Bronchus fibroblast of lung (primary cell): ENCODE measurements around the gene POU4F3. TPM values are rescaled to one million over a fixed set of nuclear protein-coding genes. Genes with fewer than 3 reads are reported as not detected.

Source experiments
- total RNA-seq: library from RNA; depleted of rRNA; stranded (reverse); fragments of >200 nt; gene quantifications from 2 replicates; pipeline ENCODE4 v1.2.3, GENCODE V29; 2015

Gene POU4F3, protein sequence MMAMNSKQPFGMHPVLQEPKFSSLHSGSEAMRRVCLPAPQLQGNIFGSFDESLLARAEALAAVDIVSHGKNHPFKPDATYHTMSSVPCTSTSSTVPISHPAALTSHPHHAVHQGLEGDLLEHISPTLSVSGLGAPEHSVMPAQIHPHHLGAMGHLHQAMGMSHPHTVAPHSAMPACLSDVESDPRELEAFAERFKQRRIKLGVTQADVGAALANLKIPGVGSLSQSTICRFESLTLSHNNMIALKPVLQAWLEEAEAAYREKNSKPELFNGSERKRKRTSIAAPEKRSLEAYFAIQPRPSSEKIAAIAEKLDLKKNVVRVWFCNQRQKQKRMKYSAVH
- total RNA-seq, result 0.15 TPM in 1 of 2 replicates, not detected in the other

DNA sequence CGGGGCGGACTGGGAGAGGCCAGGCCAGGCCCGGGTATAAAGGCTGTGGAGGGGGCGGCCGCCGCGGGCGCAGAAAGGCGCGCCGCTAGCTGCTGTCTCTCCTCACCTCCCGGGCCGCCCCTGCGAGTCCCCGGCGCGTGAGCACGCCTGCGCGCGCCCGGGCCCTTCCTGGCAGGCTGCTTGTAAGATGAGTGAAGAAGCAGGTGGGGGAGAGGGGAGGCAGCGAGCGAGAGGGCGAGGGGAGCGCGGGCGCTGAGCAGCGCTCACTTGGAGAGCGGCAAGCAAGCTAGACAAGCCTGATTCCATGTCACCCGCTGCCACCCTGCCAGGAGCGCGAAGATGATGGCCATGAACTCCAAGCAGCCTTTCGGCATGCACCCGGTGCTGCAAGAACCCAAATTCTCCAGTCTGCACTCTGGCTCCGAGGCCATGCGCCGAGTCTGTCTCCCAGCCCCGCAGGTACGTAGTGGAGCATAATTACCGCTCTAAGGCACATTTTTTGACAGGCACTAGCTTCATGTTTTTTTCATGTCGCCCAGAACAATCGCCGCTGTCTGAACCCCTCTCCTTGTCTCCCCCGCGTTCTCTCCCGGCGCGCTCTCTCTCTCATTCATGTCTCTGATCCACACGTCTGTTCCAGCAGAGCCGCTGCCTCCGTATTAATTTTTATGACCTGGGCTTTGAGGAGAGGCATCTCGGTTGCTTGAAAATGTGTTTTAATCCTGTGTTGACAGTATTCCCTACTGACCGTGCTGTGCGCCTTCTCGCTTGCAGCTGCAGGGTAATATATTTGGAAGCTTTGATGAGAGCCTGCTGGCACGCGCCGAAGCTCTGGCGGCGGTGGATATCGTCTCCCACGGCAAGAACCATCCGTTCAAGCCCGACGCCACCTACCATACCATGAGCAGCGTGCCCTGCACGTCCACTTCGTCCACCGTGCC, at the start of gene POU4F3:
TSS of gene POU4F3 (plus strand) at position 66 of the 941 bp plus-strand sequence. CDS start at position 340, 274 bp downstream.

Other genes starting within 250 kb of the POU4F3 start
- gene PLAC8L1, start 233.3 kb upstream of the POU4F3 start, total RNA-seq, result not detected in 2 replicates
- gene LARS1, start 156.2 kb upstream of the POU4F3 start, total RNA-seq, result 67.2 and 67.6 TPM in 2 replicates
- gene RBM27, start 135.2 kb upstream of the POU4F3 start, total RNA-seq, result 10.0 and 11.9 TPM in 2 replicates
- 37.5 and 45.9 TPM in 2 replicates for gene TCERG1, start 108.5 kb downstream of the POU4F3 start, total RNA-seq
- gene GPR151, start 177.4 kb downstream of the POU4F3 start, total RNA-seq, result not detected in 2 replicates